ENCODE measurements around the gene LCE1E.

The LCE1E gene

DNA sequence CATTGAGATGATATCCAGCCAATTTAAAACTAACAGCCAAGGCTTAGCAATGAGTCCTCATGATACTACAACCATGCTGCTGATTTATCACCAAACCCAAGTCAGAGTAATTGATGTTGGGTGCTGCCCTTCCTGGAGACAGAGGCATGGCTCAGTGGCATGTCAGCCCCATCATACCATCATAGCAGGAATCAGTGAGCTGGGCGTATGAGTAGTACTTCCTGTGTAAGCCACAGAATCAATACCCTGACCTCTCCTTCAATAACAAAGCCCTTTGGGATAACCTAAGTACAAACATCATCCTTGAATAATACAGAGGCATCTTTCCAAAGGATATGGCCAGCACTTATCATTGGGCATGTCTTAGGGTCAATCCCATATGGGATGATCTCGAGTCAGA, 3.0 kb upstream of the LCE1E start:
- DNase-seq (ENCODE audit: low read depth): no peak

DNA sequence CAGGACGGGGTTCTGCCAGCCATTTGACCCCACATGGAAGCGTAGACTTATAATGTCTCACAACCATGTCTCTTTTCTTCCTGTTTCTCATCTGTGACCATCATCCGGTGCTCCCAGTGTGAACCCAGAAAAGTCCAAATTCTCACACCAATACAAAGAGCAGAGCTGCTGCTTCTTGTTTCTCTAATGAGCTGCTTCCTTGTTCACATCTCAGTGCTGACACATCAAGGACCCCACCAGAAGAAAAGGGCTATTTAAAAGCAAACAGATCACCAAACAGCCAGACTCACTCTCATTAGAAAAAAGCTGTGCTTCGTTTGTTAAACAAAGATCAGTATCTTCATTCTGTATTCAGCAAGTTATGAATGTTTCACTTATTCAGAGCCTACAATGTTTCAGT, 9.6 kb downstream of the LCE1E start:
- no peak for DNase-seq (ENCODE audit: low read depth)

DNA sequence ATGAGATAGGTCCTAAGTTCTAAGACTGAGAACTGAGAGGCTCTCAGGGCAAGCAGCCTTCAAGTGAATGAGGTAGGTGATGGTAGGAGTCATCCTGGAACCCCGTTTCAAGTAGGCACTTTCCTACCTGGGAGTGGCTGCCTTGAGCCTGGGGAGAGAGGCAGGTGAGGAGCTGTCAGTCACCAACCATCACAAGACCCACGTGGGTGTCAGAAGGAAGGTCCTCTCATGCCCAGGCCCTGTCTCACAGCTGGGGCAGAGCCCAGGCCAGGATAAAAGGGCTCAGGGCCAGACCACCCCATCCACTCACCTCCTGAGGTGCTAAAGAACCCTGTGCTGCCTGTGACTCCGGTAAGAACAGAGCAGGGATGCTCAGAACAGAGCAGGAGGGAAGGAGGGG, 10.4 kb downstream of the LCE1E start, which contains the start of gene LCE1D:
Gene LCE1D (plus strand): TSS at position 301 of the 400 bp plus-strand sequence. CDS start 1,074 bp downstream, outside the sequence.
- DNase-seq (ENCODE audit: low read depth): no peak

DNA sequence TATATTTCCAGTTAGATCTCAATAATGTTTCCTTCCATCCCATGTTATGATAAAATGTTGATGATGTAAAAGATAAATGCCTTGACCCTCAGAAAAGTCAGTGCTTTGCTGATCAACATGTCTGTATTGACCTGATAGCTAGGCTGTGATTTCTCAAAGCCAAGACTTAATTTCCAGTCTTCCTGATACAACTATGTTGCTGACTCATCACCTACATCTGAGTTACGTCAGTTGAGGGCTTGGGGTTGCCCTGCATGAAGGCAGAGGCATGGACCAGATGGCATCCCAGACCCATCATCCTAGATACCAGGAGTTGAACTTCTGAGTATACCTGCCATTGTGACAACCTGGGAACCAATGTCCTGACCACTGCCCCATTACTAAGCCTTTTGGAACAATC, 15.3 kb downstream of the LCE1E start:
- no peak for DNase-seq (ENCODE audit: low read depth)

DNA sequence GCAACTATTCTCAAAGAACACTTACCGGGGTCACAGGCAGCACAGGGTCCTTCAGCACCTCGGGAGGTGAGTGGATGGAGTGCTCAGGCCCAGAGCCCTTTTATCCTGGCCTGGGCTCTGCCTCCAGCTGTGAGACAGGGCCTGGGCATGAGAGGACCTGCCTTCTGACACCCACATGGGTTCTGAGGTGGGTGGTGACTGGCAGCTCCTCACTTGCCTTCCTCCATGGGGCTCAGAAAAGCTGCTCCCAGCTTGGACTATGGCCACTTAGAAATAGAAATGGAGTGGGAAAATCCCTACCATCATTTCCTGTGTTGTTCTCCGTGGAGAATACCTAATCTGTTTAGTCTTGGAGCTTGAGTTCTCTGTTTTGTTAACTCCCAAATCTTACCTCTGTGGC, 20.5 kb downstream of the LCE1E start, which contains the start of gene LCE1C:
Gene LCE1C (minus strand): TSS at position 76 of the 400 bp plus-strand sequence. CDS start 1,173 bp downstream, outside the sequence.
- no peak for DNase-seq (ENCODE audit: low read depth)

DNA sequence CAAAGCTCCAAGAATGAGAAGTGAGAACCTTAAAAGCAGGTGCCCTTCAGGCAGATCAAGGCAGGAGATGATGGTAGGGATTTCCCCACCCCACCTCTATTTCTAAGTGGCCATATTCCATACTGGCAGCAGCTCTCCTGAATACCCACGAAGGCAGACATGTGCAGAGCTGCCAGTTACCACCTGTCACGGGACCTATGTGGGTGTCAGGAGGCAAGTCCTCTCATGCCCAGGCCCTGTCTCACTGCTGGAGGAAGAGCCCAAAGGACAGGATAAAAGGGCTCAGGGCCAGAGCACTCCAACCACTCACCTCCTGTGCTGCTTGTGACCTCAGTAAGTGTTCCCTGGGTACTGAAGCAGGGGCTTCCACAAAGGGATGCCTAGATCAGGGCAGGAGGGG, 25.0 kb downstream of the LCE1E start:
- no peak for DNase-seq (ENCODE audit: low read depth)

DNA sequence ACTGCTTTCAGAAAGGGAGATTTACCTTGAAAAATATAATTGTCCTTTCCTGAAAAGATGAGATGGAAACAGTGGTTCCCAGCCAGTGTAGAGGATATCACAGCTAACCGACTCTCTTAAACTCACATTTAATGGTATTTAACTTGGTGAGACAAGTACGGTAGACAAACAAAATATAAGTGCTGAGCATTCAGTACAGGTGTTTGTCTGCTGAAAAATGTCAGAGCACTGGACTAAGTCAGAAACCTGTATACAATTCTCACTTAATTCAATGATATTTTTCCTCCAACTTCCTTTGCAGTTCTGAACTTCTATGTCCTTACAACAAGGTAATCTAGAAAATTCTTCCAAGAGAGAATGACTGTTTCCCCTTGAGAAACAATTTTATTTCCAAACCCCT, 25.6 kb downstream of the LCE1E start, which contains the start of gene LCE1B:
Gene LCE1B (plus strand): TSS at position 301 of the 400 bp plus-strand sequence. CDS start 476 bp downstream, outside the sequence.
- no peak for DNase-seq (ENCODE audit: low read depth)

DNA sequence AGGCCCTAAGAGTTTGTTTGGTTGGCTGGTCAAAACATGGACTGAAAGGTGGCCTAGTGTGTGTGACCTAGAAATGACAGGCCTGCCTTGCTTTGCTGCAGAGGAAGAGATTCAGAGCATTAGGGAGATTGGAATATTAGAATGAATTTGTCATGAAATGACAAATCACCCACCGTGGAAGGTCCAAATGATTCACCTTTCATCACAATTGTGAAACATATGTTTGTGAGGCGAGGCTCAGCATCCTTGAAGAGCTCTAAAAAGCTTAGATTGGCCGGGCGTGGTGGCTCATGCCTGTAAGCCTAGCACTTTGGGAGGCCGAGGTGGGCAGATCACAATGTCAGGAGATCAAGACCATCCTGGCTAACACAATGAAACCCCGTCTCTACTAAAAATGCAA, 31.3 kb downstream of the LCE1E start:
- DNase-seq (ENCODE audit: low read depth): no peak

DNA sequence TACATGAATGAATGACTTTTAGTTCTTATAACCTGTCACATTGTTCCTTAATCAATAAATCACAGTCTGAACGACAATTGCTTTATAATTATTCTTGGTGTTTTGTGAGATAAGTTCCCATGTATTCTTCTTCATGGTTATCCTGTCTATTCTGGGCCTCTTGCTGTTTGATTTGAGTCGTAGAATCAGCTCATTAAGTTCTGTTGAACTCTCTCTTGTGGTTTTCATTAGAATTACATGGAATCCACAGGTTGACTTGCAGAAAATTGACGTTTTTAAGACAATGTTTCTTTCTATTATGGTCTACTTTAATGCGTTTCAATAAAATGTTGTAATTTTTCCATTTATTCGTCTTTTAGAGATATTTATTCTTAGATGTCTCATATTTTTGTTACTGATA, 37.2 kb downstream of the LCE1E start:
- DNase-seq (ENCODE audit: low read depth): no peak

DNA sequence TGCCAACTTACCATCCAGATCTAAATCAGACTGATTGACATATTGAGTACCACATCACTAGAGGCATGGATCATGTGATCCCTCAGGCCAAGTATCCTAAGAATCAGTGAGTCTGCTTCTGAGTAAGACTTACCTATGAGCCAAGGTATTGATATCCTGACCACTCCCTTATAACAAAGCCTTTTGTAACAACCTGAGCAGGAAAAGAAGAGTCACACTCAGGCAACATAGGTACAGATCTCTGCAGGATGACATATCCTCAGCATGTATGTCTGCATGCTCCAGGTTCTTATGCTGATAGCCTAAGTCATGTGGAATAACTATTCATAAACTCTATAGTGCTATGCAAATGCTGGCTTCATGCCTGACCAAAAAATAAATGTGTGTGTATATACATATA, 38.9 kb downstream of the LCE1E start:
- DNase-seq (ENCODE audit: low read depth): no peak

DNA sequence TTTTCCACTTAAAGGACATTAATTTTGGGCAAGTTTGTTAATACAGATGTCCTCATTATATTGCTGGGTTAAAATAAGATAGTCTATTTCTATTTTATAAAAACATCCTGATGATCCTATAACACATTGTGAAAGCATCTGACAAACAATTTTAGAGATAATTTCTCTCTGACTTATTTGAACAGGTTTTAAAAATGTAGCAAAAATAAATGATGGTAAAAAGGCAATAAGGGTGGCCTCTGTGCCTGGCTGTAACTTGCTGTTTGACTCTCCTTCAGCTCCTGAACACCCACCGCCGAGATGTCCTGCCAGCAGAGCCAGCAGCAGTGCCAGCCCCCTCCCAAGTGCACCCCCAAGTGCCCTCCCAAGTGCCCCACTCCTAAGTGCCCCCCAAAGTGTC, 41.1 kb downstream of the LCE1E start, which contains the start of gene LCE1A:
Gene LCE1A (plus strand): TSS at position 301 of the 400 bp plus-strand sequence. CDS start 0 bp downstream, at position 301.
- no peak for DNase-seq (ENCODE audit: low read depth)

DNA sequence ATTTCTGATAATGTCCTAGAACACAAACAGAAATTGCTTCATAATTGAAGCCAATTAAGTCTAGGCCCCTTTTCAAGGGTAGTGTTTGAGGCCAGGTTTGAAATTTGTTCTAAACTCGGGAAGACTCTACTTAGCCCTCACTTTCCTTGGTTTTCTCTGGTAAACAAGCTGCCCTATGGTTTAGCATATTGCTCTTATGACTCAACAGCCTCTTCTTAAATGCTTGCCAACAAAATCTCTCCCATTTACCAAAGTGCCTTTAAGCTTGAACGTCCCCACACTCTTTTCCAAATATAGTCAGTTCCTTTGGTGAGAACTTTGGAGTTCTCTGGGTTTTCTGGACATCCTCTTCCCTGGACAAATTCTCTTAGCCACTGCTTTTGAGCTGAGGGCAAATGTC, 50.8 kb downstream of the LCE1E start:
- no peak for DNase-seq (ENCODE audit: low read depth)

All from stimulated activated CD8-positive, alpha-beta memory T cell treated with anti-CD3 and anti-CD28 coated beads, Interleukin-15, amount 100 ng/mL, for 24 hours (primary cell).